DOHH2 (cell line): Measurements from ENCODE around the gene SH3D19.

ENCODE experiments used
- H3F3A ChIP-seq: fragments of 200-600 bp; sonication (generic), shearing (Covaris generic); 2 replicates; pipeline ENCODE4 v1.6.0; 2016; ENCODE audit warnings: antibody characterized with exemption, mild to moderate bottlenecking; ENCODE audit not compliant: control insufficient read depth, insufficient read depth
- H3K27ac ChIP-seq: fragments of 200-600 bp; sonication (generic); 2 replicates; pipeline ENCODE4 v1.5.1; 2014; ENCODE audit warnings: low read depth, mild to moderate bottlenecking, low read length, moderate library complexity
- H3K27me3 ChIP-seq: fragments of 200-600 bp; sonication (generic); 2 replicates; pipeline ENCODE4 v1.6.1; 2014; ENCODE audit warnings: mild to moderate bottlenecking, low read length, mixed read lengths; ENCODE audit not compliant: control insufficient read depth
- H3K36me3 ChIP-seq: fragments of 200-600 bp; sonication (generic); 2 replicates; pipeline ENCODE4 v1.6.1; 2014; ENCODE audit warnings: mild to moderate bottlenecking, low read length, moderate library complexity, mixed read lengths; ENCODE audit not compliant: control insufficient read depth
- H3K4me1 ChIP-seq: fragments of 200-600 bp; sonication (generic); 2 replicates; pipeline ENCODE4 v1.6.1; 2014; ENCODE audit warnings: mild to moderate bottlenecking, low read length, mixed read lengths; ENCODE audit not compliant: control insufficient read depth
- H3K4me2 ChIP-seq: fragments of 200-600 bp; sonication (generic); 2 replicates; pipeline ENCODE4 v1.6.0; 2014; ENCODE audit warnings: mild to moderate bottlenecking, low read length, moderate library complexity
- H3K4me3 ChIP-seq: fragments of 200-600 bp; sonication (generic); 2 replicates; pipeline ENCODE4 v1.5.1; 2014; ENCODE audit warnings: mild to moderate bottlenecking, low read length, mixed read lengths
- H3K79me2 ChIP-seq: fragments of 200-600 bp; sonication (generic); 2 replicates; pipeline ENCODE4 v1.6.1; 2014; ENCODE audit warnings: mild to moderate bottlenecking, low read length, mixed read lengths; ENCODE audit not compliant: control insufficient read depth
- H3K9me2 ChIP-seq: fragments of 200-600 bp; sonication (generic); replicated peaks from 2 replicates; pipeline ENCODE4 v1.6.1; 2014; ENCODE audit warnings: mild to moderate bottlenecking, low read length, mixed read lengths; ENCODE audit not compliant: control insufficient read depth
- H3K9me3 ChIP-seq: fragments of 200-600 bp; sonication (generic); 2 replicates; pipeline ENCODE4 v1.6.1; 2014; ENCODE audit warnings: antibody characterized with exemption, low read length, mixed read lengths; ENCODE audit not compliant: control insufficient read depth, insufficient read depth
- H4K20me1 ChIP-seq: fragments of 200-600 bp; sonication (generic); 2 replicates; pipeline ENCODE4 v1.6.0; 2014; ENCODE audit warnings: low read depth, mild to moderate bottlenecking, antibody characterized with exemption, low read length, moderate library complexity; ENCODE audit not compliant: control insufficient read depth, insufficient read depth
- CTCF ChIP-seq: fragments of 200-600 bp; sonication (generic); IDR thresholded peaks from one replicate; pipeline ENCODE4 v1.5.1; 2014; ENCODE audit warnings: antibody characterized with exemption, mild to moderate bottlenecking, low read depth, low read length; ENCODE audit not compliant: poor library complexity, severe bottlenecking
- EZH2phosphoT487 ChIP-seq: fragments of 200-600 bp; sonication (generic); IDR thresholded peaks from 2 replicates; pipeline ENCODE4 v1.6.1; 2017; ENCODE audit warnings: borderline replicate concordance, mild to moderate bottlenecking, antibody characterized with exemption, low read length, moderate library complexity, mixed read lengths

The SH3D19 gene

GRCh38 chr4:151325111-151325948 lies at the start of gene SH3D19:
SH3D19 (minus strand) TSS chr4:151325605; CDS start chr4:151325352, 253 bp downstream.
- Histone ChIP-seq H3K9me3 (no peaks in the 10 kb centered on the region), H4K20me1 (no peaks in the 10 kb centered on the region), H3F3A (no peaks in the 10 kb centered on the region), H3K27ac (no peak within 1 kb of the TSS), H3K9me2 (no peaks in the 10 kb centered on the region), H3K27me3 (no peaks in the 10 kb centered on the region), H3K36me3 (no peaks in the 10 kb centered on the region), H3K4me3 (no peak within 1 kb of the TSS), H3K4me1 (no peaks in the 10 kb centered on the region), H3K79me2 (no peaks in the 10 kb centered on the region), H3K4me2 (no peak within 1 kb of the TSS)
- no peak for TF ChIP-seq CTCF
- TF ChIP-seq EZH2phosphoT487 = no peak

- Histone ChIP-seq H3K4me3 (no peak overlapping the region), H4K20me1 (no peaks in the 10 kb centered on the region), H3K79me2 (no peaks in the 10 kb centered on the region), H3K9me3 (no peaks in the 10 kb centered on the region), H3K9me2 (no peaks in the 10 kb centered on the region), H3F3A (no peaks in the 10 kb centered on the region), H3K4me2 (no peak overlapping the region), H3K36me3 (no peaks in the 10 kb centered on the region), H3K4me1 (no peaks in the 10 kb centered on the region), H3K27ac (no peak overlapping the region), H3K27me3 (no peaks in the 10 kb centered on the region)
- no peak for TF ChIP-seq EZH2phosphoT487
- peak; percentile 94 for TF ChIP-seq CTCF
Measured at GRCh38 chr4:151362404-151363164, 37.2 kb upstream of the SH3D19 start.

- Histone ChIP-seq H3F3A (no peaks in the 10 kb centered on the region), H3K9me2 (no peaks in the 10 kb centered on the region), H3K79me2 (no peaks in the 10 kb centered on the region), H3K27me3 (no peaks in the 10 kb centered on the region), H3K9me3 (no peaks in the 10 kb centered on the region), H3K36me3 (no peaks in the 10 kb centered on the region), H3K4me3 (no peak overlapping the region), H3K4me2 (no peak overlapping the region), H4K20me1 (no peaks in the 10 kb centered on the region), H3K4me1 (no peaks in the 10 kb centered on the region), H3K27ac (no peak overlapping the region)
- TF ChIP-seq EZH2phosphoT487 (no peak), CTCF (no peak)
Measured at GRCh38 chr4:151361966-151362365, 36.6 kb upstream of the SH3D19 start.
